K562 (cell line): ENCODE measurements around the gene OTUD5. TPM values are rescaled to one million over a fixed set of nuclear protein-coding genes. Genes with fewer than 3 reads are reported as not detected.

Experiments used
- EP300 ChIP-seq: IDR thresholded peaks from 2 replicates; pipeline ENCODE4 v1.6.1; 2012; ENCODE audit warnings: low read length, improper control_type of control experiment
- FOSL1 ChIP-seq: fragments of 200-800 bp; sonication (Bioruptor generic); conservative IDR thresholded peaks from 2 replicates; pipeline ENCODE4 v1.6.1; 2016; ENCODE audit warnings: missing genetic modification characterization, missing compliant biosample characterization
- GABPB1 ChIP-seq: sonication (generic); formaldehyde crosslinking; IDR thresholded peaks from 2 replicates; pipeline ENCODE4 v1.8.0; 2022; ENCODE audit warnings: mild to moderate bottlenecking, missing genetic modification reagents
- ILF3 ChIP-seq: fragments of 450-650 bp; IDR thresholded peaks from 2 replicates; pipeline ENCODE4 v1.6.1; 2018; ENCODE audit warnings: antibody characterized with exemption, mild to moderate bottlenecking, moderate library complexity, borderline replicate concordance
- LARP7 ChIP-seq: fragments of 450-650 bp; IDR thresholded peaks from 2 replicates; pipeline ENCODE4 v1.6.1; 2016
- POLR2AphosphoS5 ChIP-seq: IDR thresholded peaks from 2 replicates; pipeline ENCODE4 v1.6.1; 2011; ENCODE audit warnings: mild to moderate bottlenecking, low read depth, low read length, moderate library complexity; ENCODE audit not compliant: control insufficient read depth, insufficient read depth
- RBM22 ChIP-seq: fragments of 200-400 bp; formaldehyde crosslinking; IDR thresholded peaks from 2 replicates; pipeline ENCODE4 v1.6.1; 2018; ENCODE audit warnings: low read length, low read depth; ENCODE audit not compliant: poor library complexity, severe bottlenecking
- RFX1 ChIP-seq: fragments of 450-650 bp; IDR thresholded peaks from 2 replicates; pipeline ENCODE4 v1.6.1; 2016; ENCODE audit warnings: mild to moderate bottlenecking, moderate library complexity
- ZBED1 ChIP-seq: IDR thresholded peaks from 2 replicates; pipeline ENCODE4 v1.6.1; 2014
- ZNF444 ChIP-seq: fragments of 250-450 bp; sonication (Bioruptor Pico); IDR thresholded peaks from 2 replicates; pipeline ENCODE4 v1.4.0; 2020; ENCODE audit warnings: mild to moderate bottlenecking, moderate library complexity
- ZNF764 ChIP-seq: fragments of 250-450 bp; sonication (Bioruptor Pico); IDR thresholded peaks from 2 replicates; pipeline ENCODE4 v1.4.0; 2020; ENCODE audit warnings: low read depth, mild to moderate bottlenecking, moderate library complexity
- ZNF780A ChIP-seq: fragments of 250-450 bp; sonication (Bioruptor Pico); IDR thresholded peaks from 2 replicates; pipeline ENCODE4 v1.5.0; 2021; ENCODE audit warnings: mild to moderate bottlenecking
- polyA plus RNA-seq, 8 experiments: library from polyadenylated mRNA; depleted of rRNA in 4 of 8; stranded (reverse) in 5 of 8; unstranded in 3 of 8; fragments of >200 nt; fragmentation: Nextera tagmentation in 2 of 8; fragmentation: Illumina TruSeq in 1 of 8; extraction: Ambion mirVana in 2 of 8; extraction: Trizol in 1 of 8; gene quantifications; 2 replicates each; pipeline versions ENCODE4 v1.2.1 to v1.2.3, GENCODE V29; 2011 to 2014; ENCODE audit warnings: inconsistent platforms in 1 of 8, missing spikeins in 1 of 8
- total RNA-seq, 7 experiments: library from RNA; depleted of rRNA in 6 of 7; stranded (reverse); fragments of >200 nt in 6 of 7; fragmentation: Illumina TruSeq in 2 of 7; extraction: Trizol in 2 of 7; gene quantifications; 2 replicates each; pipeline versions ENCODE4 v1.2.1 to v1.2.3, GENCODE V29; 2011 to 2021; ENCODE audit warnings: low replicate concordance in 1 of 7
- TF ChIP-seq, protein P1 (sequence below), 2 experiments: fragments of 250-450 bp in 1 of 2; fragments of 450-650 bp in 1 of 2; sonication (Bioruptor Pico) in 1 of 2; IDR thresholded peaks; 2 replicates each; pipeline versions ENCODE4 v1.6.1 to v1.8.0; 2016 to 2021; ENCODE audit warnings: mild to moderate bottlenecking in 2 of 2, moderate library complexity in 2 of 2, missing compliant biosample characterization in 1 of 2, missing genetic modification characterization in 1 of 2
- TF ChIP-seq, protein P2 (sequence below): fragments of 250-450 bp; sonication (Bioruptor Pico); IDR thresholded peaks from 2 replicates; pipeline ENCODE4 v1.4.0; 2020
- TF ChIP-seq, protein P3 (sequence below): fragments of 250-450 bp; sonication (Bioruptor Pico); IDR thresholded peaks from 2 replicates; pipeline ENCODE4 v1.5.0; 2021; ENCODE audit warnings: mild to moderate bottlenecking, borderline replicate concordance
- TF ChIP-seq, protein P4 (sequence below): fragments of 450-650 bp; IDR thresholded peaks from 2 replicates; pipeline ENCODE4 v1.6.1; 2016; ENCODE audit warnings: mild to moderate bottlenecking

The OTUD5 gene
- total and polyA plus RNA-seq, 9 of the 15 experiments (the other 6 are each of a cell fraction or from before 2014, with no cell fraction given) = 3.6 to 102 (median 59.0) TPM

DNA sequence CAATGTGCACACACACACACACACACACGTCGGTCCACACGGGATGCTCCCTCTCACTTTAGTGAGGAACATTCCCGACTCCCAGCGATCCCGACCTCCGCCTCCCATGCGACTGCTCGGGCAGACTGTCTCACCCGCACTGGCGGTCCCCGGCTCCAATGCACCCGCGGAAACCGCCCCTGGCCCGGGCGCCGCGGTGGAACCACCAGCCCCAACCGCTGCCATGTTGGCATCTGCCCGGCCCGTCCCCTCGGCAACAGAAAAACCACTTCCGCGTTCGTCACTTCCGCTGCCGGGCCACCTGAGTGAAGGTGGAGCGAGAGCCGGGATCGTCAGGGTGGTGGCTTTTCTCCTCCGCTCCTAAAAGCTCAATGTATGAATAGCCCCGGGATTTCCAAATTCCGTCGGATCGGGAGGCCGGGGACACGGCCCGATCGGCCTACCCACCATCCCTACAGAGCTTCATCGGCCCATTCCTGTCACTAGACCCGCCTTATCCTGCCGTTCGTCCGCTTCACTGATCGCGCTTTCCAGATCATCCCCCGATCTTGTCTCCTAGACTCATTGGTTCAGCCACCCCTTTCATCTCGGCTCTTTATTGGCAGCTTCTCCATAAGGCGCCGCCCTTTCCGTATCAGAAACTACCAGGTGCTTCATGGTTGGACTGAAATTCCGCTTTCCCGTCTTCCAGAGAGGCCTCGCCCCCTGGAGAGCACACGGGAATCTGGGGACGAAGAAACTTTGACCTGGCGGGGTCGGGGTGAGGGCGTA is 45.8 kb downstream of the OTUD5 start, which contains the start of gene SLC35A2 (continued):
- TF ChIP-seq, protein P1, sequence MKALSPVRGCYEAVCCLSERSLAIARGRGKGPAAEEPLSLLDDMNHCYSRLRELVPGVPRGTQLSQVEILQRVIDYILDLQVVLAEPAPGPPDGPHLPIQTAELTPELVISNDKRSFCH (CRISPR knock-in tag; IDR thresholded peaks at IDR 0.05) = no peak
- TF ChIP-seq, protein P1 (tag; IDR thresholded peaks at IDR 0.05) = peak; percentile 24; the same call in 1 of the 2 replicates
- TF ChIP-seq FOSL1 (tag) (peak; percentile 58; the same call in 1 of the 2 replicates), ZBED1 (peak; percentile 74; the same call in 1 of the 2 replicates), EP300 (0 out of 2 replicates have a peak, but pooled peaks have one; percentile 0), ILF3 (no peak), ZNF444 (no peak; the same call in 1 of the 2 replicates), RBM22 (peak; percentile 99), POLR2AphosphoS5 (peak; percentile 72; the same call in 1 of the 2 replicates), GABPB1 (peak; percentile 96), ZNF764 (CRISPR knock-in tag) (peak; percentile 31; the same call in 1 of the 2 replicates), RFX1 (no peak), LARP7 (peak; percentile 79; the same call in 1 of the 2 replicates), ZNF780A (peak; percentile 79)
- TF ChIP-seq, protein P2, sequence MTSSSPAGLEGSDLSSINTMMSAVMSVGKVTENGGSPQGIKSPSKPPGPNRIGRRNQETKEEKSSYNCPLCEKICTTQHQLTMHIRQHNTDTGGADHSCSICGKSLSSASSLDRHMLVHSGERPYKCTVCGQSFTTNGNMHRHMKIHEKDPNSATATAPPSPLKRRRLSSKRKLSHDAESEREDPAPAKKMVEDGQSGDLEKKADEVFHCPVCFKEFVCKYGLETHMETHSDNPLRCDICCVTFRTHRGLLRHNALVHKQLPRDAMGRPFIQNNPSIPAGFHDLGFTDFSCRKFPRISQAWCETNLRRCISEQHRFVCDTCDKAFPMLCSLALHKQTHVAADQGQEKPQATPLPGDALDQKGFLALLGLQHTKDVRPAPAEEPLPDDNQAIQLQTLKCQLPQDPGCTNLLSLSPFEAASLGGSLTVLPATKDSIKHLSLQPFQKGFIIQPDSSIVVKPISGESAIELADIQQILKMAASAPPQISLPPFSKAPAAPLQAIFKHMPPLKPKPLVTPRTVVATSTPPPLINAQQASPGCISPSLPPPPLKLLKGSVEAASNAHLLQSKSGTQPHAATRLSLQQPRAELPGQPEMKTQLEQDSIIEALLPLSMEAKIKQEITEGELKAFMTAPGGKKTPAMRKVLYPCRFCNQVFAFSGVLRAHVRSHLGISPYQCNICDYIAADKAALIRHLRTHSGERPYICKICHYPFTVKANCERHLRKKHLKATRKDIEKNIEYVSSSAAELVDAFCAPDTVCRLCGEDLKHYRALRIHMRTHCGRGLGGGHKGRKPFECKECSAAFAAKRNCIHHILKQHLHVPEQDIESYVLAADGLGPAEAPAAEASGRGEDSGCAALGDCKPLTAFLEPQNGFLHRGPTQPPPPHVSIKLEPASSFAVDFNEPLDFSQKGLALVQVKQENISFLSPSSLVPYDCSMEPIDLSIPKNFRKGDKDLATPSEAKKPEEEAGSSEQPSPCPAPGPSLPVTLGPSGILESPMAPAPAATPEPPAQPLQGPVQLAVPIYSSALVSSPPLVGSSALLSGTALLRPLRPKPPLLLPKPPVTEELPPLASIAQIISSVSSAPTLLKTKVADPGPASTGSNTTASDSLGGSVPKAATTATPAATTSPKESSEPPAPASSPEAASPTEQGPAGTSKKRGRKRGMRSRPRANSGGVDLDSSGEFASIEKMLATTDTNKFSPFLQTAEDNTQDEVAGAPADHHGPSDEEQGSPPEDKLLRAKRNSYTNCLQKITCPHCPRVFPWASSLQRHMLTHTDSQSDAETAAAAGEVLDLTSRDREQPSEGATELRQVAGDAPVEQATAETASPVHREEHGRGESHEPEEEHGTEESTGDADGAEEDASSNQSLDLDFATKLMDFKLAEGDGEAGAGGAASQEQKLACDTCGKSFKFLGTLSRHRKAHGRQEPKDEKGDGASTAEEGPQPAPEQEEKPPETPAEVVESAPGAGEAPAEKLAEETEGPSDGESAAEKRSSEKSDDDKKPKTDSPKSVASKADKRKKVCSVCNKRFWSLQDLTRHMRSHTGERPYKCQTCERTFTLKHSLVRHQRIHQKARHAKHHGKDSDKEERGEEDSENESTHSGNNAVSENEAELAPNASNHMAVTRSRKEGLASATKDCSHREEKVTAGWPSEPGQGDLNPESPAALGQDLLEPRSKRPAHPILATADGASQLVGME (CRISPR knock-in tag) = no peak
- TF ChIP-seq, protein P3, sequence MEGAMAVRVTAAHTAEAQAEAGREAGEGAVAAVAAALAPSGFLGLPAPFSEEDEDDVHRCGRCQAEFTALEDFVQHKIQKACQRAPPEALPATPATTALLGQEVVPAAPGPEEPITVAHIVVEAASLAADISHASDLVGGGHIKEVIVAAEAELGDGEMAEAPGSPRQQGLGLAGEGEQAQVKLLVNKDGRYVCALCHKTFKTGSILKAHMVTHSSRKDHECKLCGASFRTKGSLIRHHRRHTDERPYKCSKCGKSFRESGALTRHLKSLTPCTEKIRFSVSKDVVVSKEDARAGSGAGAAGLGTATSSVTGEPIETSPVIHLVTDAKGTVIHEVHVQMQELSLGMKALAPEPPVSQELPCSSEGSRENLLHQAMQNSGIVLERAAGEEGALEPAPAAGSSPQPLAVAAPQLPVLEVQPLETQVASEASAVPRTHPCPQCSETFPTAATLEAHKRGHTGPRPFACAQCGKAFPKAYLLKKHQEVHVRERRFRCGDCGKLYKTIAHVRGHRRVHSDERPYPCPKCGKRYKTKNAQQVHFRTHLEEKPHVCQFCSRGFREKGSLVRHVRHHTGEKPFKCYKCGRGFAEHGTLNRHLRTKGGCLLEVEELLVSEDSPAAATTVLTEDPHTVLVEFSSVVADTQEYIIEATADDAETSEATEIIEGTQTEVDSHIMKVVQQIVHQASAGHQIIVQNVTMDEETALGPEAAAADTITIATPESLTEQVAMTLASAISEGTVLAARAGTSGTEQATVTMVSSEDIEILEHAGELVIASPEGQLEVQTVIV = peak; percentile 69; the same call in 1 of the 2 replicates
- TF ChIP-seq, protein P4, sequence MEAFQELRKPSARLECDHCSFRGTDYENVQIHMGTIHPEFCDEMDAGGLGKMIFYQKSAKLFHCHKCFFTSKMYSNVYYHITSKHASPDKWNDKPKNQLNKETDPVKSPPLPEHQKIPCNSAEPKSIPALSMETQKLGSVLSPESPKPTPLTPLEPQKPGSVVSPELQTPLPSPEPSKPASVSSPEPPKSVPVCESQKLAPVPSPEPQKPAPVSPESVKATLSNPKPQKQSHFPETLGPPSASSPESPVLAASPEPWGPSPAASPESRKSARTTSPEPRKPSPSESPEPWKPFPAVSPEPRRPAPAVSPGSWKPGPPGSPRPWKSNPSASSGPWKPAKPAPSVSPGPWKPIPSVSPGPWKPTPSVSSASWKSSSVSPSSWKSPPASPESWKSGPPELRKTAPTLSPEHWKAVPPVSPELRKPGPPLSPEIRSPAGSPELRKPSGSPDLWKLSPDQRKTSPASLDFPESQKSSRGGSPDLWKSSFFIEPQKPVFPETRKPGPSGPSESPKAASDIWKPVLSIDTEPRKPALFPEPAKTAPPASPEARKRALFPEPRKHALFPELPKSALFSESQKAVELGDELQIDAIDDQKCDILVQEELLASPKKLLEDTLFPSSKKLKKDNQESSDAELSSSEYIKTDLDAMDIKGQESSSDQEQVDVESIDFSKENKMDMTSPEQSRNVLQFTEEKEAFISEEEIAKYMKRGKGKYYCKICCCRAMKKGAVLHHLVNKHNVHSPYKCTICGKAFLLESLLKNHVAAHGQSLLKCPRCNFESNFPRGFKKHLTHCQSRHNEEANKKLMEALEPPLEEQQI = no peak
